ENCODE data around the gene SKAP2.

The SKAP2 gene

GRCh38 chr7:26813432-26813831 lies 51.0 kb downstream of the SKAP2 start:
- Histone ChIP-seq H3K36me3 (no peaks in the 10 kb centered on the region), H3K27me3 (ENCODE audit: insufficient read depth, low read depth, severe bottlenecking) (no peaks in the 10 kb centered on the region), H3K4me3 (ENCODE audit: low read depth, low read length) (no peak overlapping the region), H3K9me3 (ENCODE audit: severe bottlenecking) (no peaks in the 10 kb centered on the region), H3K27ac (no peak overlapping the region)
- no peak for TF ChIP-seq CTCF (IDR thresholded peaks at IDR 0.05; ENCODE audit: low read depth, low read length)
- no peak for DNase-seq

- Histone ChIP-seq H3K36me3 (no peaks in the 10 kb centered on the region), H3K9me3 (ENCODE audit: severe bottlenecking) (no peaks in the 10 kb centered on the region), H3K27me3 (ENCODE audit: insufficient read depth, low read depth, severe bottlenecking) (no peaks in the 10 kb centered on the region), H3K4me3 (ENCODE audit: low read depth, low read length) (no peak overlapping the region), H3K27ac (no peak overlapping the region)
- no peak for DNase-seq
- TF ChIP-seq CTCF (IDR thresholded peaks at IDR 0.05; ENCODE audit: low read depth, low read length): no peak
These were observed 69.8 kb downstream of the SKAP2 start for GRCh38 chr7:26794541-26794940.

GRCh38 chr7:26792576-26792975 lies 71.8 kb downstream of the SKAP2 start:
- H3K36me3 ChIP-seq: no peaks in the 10 kb centered on the region
- DNase-seq: no peak
- no peak for TF ChIP-seq CTCF (IDR thresholded peaks at IDR 0.05; ENCODE audit: low read depth, low read length)
- H3K27ac ChIP-seq: no peak overlapping the region
- no peaks in the 10 kb centered on the region for H3K9me3 ChIP-seq (ENCODE audit: severe bottlenecking)
- no peak overlapping the region for H3K4me3 ChIP-seq (ENCODE audit: low read depth, low read length)
- no peaks in the 10 kb centered on the region for H3K27me3 ChIP-seq (ENCODE audit: insufficient read depth, low read depth, severe bottlenecking)

- Histone ChIP-seq H3K4me3 (ENCODE audit: low read depth, low read length) (no peak overlapping the region), H3K36me3 (no peaks in the 10 kb centered on the region), H3K27ac (no peak overlapping the region), H3K9me3 (ENCODE audit: severe bottlenecking) (no peaks in the 10 kb centered on the region), H3K27me3 (ENCODE audit: insufficient read depth, low read depth, severe bottlenecking) (no peaks in the 10 kb centered on the region)
- no peak for TF ChIP-seq CTCF (IDR thresholded peaks at IDR 0.05; ENCODE audit: low read depth, low read length)
- no peak for DNase-seq
These were observed 72.4 kb downstream of the SKAP2 start for GRCh38 chr7:26792006-26792405.

GRCh38 chr7:26789481-26790184 lies 74.8 kb downstream of the SKAP2 start:
- Histone ChIP-seq H3K4me3 (ENCODE audit: low read depth, low read length) (no peak overlapping the region), H3K36me3 (no peaks in the 10 kb centered on the region), H3K27me3 (ENCODE audit: insufficient read depth, low read depth, severe bottlenecking) (no peaks in the 10 kb centered on the region), H3K27ac (no peak overlapping the region), H3K9me3 (ENCODE audit: severe bottlenecking) (no peaks in the 10 kb centered on the region)
- DNase-seq: peak; percentile 10
- no peak for TF ChIP-seq CTCF (IDR thresholded peaks at IDR 0.05; ENCODE audit: low read depth, low read length)

- no peaks in the 10 kb centered on the region for H3K36me3 ChIP-seq
- TF ChIP-seq CTCF (IDR thresholded peaks at IDR 0.05; ENCODE audit: low read depth, low read length): no peak
- H3K4me3 ChIP-seq (ENCODE audit: low read depth, low read length): no peak overlapping the region
- DNase-seq: no peak
- no peaks in the 10 kb centered on the region for H3K27me3 ChIP-seq (ENCODE audit: insufficient read depth, low read depth, severe bottlenecking)
- no peak overlapping the region for H3K27ac ChIP-seq
- no peaks in the 10 kb centered on the region for H3K9me3 ChIP-seq (ENCODE audit: severe bottlenecking)
These were observed 76.7 kb downstream of the SKAP2 start for GRCh38 chr7:26787701-26788100.

Data from WERI-Rb-1 (cell line).